ENCODE results near the gene GCKR. TPM values are rescaled to one million over a fixed set of nuclear protein-coding genes. Genes with fewer than 3 reads are reported as not detected.
A peak's percentile ranks its signal among the peaks of the same experiment; 100 is the strongest.

The GCKR gene
- total and polyA plus RNA-seq, 2 donors (not counting 3 experiments of a cell fraction or from before 2014, with no cell fraction given): 0.27 to 0.52 TPM

- H2AFZ ChIP-seq (ENCODE audit: low read depth, low read length): no peak overlapping the region
- H4K20me1 ChIP-seq (replicated peaks; ENCODE audit: control insufficient read depth, extremely low read depth, insufficient read depth, low read length): no peaks in the 10 kb centered on the region
- no peak overlapping the region for H3K4me3 ChIP-seq (replicated peaks in 1 of 3; ENCODE audit: insufficient read depth in 1 of 3, low read depth in 1 of 3, low read length in 3 of 3)
- H3K36me3 ChIP-seq (ENCODE audit: control insufficient read depth in 2 of 2, extremely low read depth in 1 of 2, insufficient read depth in 2 of 2, low read length in 2 of 2): no peaks in the 10 kb centered on the region
- H3K9me1 ChIP-seq (replicated peaks; ENCODE audit: control insufficient read depth, extremely low read depth, insufficient read depth, low read length): no peaks in the 10 kb centered on the region
- H3K4me2 ChIP-seq (ENCODE audit: insufficient read depth, low read length): no peak overlapping the region
- dilution Hi-C loops (cut with MboI; ENCODE audit: extremely low pct_ligation_motif_present, low sequenced_read_pairs) (no loop called here), intact Hi-C loops (cut with micrococcal nuclease) (no loop called here)
- H3K9me3 ChIP-seq (replicated peaks; ENCODE audit: control insufficient read depth, insufficient read depth, low read length): no peaks in the 10 kb centered on the region
- ChIA-PET POLR2A (no interaction called here), CTCF (no interaction called here)
- H3K27ac ChIP-seq (ENCODE audit: insufficient read depth, low read depth, low read length): no peak overlapping the region
- H3K9ac ChIP-seq (replicated peaks; ENCODE audit: extremely low read depth, insufficient read depth, low read length): no peak overlapping the region
- FAIRE-seq (no peak), DNase-seq (ENCODE audit: low read depth, low spot score) (no peak)
- H3K4me1 ChIP-seq (ENCODE audit: control insufficient read depth, extremely low read depth, insufficient read depth, low read length): peaks cover 30% of the 10 kb centered on the region
- no TSS peak for BruUV-seq (replicated peaks)
- no peaks in the 10 kb centered on the region for H3K27me3 ChIP-seq (ENCODE audit: control insufficient read depth in 2 of 2, insufficient read depth in 2 of 2, low read length in 2 of 2)
- no peaks in the 10 kb centered on the region for H3K79me2 ChIP-seq (ENCODE audit: control insufficient read depth, insufficient read depth, low read length)
- no peak for TF ChIP-seq POLR2A (IDR thresholded peaks at IDR 0.05; ENCODE audit: low read depth, low read length)
- peak; percentile 60 for TF ChIP-seq GATA2 (IDR thresholded peaks at IDR 0.05; ENCODE audit: insufficient read depth, insufficient read length, low read depth, low read length)
Measured at GRCh38 chr2:27569398-27569797, 72.8 kb downstream of the GCKR start.

- Histone ChIP-seq H4K20me1 (replicated peaks; ENCODE audit: control insufficient read depth, extremely low read depth, insufficient read depth, low read length) (no peaks in the 10 kb centered on the region), H3K9me3 (replicated peaks; ENCODE audit: control insufficient read depth, insufficient read depth, low read length) (no peaks in the 10 kb centered on the region), H3K9ac (replicated peaks; ENCODE audit: extremely low read depth, insufficient read depth, low read length) (no peak overlapping the region), H3K4me2 (ENCODE audit: insufficient read depth, low read length) (no peak overlapping the region), H3K36me3 (ENCODE audit: control insufficient read depth in 2 of 2, extremely low read depth in 1 of 2, insufficient read depth in 2 of 2, low read length in 2 of 2) (no peaks in the 10 kb centered on the region), H3K27ac (ENCODE audit: insufficient read depth, low read depth, low read length) (no peak overlapping the region), H3K4me1 (ENCODE audit: control insufficient read depth, extremely low read depth, insufficient read depth, low read length) (peaks cover 15% of the 10 kb centered on the region), H3K9me1 (replicated peaks; ENCODE audit: control insufficient read depth, extremely low read depth, insufficient read depth, low read length) (no peaks in the 10 kb centered on the region), H2AFZ (ENCODE audit: low read depth, low read length) (no peak overlapping the region), H3K4me3 (replicated peaks in 1 of 3; ENCODE audit: insufficient read depth in 1 of 3, low read depth in 1 of 3, low read length in 3 of 3) (no peak overlapping the region), H3K79me2 (ENCODE audit: control insufficient read depth, insufficient read depth, low read length) (no peaks in the 10 kb centered on the region), H3K27me3 (ENCODE audit: control insufficient read depth in 2 of 2, insufficient read depth in 2 of 2, low read length in 2 of 2) (no peaks in the 10 kb centered on the region)
- FAIRE-seq (no peak), DNase-seq (ENCODE audit: low read depth, low spot score) (no peak)
- POLR2A ChIA-PET: no interaction called here
- BruUV-seq (replicated peaks): no TSS peak
- dilution Hi-C loops (cut with MboI; ENCODE audit: extremely low pct_ligation_motif_present, low sequenced_read_pairs) (no loop called here), intact Hi-C loops (cut with micrococcal nuclease) (no loop called here)
- no peak for TF ChIP-seq MAX (IDR thresholded peaks at IDR 0.05; ENCODE audit: insufficient read depth, insufficient read length)
- no peak for TF ChIP-seq JUN (IDR thresholded peaks at IDR 0.05; ENCODE audit: borderline replicate concordance, insufficient read depth, insufficient read length, low read depth)
- TF ChIP-seq POLR2A (IDR thresholded peaks at IDR 0.05; ENCODE audit: low read depth, low read length): no peak
- no peak for TF ChIP-seq EZH2 (IDR thresholded peaks at IDR 0.05; ENCODE audit: borderline replicate concordance, low read depth, low read length, severe bottlenecking)
- no peak for TF ChIP-seq MYC (IDR thresholded peaks at IDR 0.05; ENCODE audit: low read depth, low read length)
- TF ChIP-seq POLR2AphosphoS5 (IDR thresholded peaks at IDR 0.05; ENCODE audit: insufficient read depth, low read depth, low read length): no peak
- no peak for TF ChIP-seq CTCF (IDR thresholded peaks at IDR 0.05; ENCODE audit: extremely low read depth in 1 of 2, insufficient read depth in 1 of 2, low read depth in 1 of 2, low read length in 2 of 2)
- no peak for TF ChIP-seq FOS (IDR thresholded peaks at IDR 0.05; ENCODE audit: borderline replicate concordance, insufficient read depth, low read length)
- TF ChIP-seq GATA2 (IDR thresholded peaks at IDR 0.05; ENCODE audit: insufficient read depth, insufficient read length, low read depth, low read length): no peak
- CTCF ChIA-PET: no interaction called here
Measured at GRCh38 chr2:27571197-27571596, 74.6 kb downstream of the GCKR start.
